ENCODE measurements around the gene SLC39A1. TPM values are rescaled to one million over a fixed set of nuclear protein-coding genes. Genes with fewer than 3 reads are reported as not detected.
A peak's percentile ranks its signal among the peaks of the same experiment; 100 is the strongest.

The SLC39A1 gene
- total RNA-seq, 2 experiments from 2014 or later, result 33.5 to 36.4 TPM

DNA sequence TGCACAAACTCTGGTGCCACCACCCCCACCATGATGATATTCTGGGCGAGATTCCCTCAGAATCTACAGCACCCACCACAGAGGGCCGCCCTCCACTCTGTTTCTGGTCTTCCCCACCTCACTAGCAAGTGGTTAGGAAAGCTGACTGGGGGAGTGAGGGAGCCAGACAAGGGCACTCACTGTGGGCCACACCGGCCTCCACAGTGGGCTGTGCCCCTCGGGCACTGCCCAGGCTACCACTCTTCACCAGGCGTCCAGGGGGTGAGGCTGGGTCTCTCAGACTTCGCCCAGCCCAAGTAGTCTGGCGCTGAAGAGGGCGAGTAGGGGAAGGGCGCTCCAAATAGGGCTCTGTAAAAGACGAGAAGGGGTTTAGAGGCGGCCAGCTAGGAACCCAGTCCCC is 29.4 kb downstream of the SLC39A1 start:
- H3K4me3 Mint-ChIP-seq, result no peak overlapping the region
- no peak for DNase-seq
- peaks cover 6% of the 10 kb centered on the region for H3K4me1 Mint-ChIP-seq
- POLR2A ChIA-PET, result no interaction called here
- no peak overlapping the region for H3K27ac Mint-ChIP-seq
- peaks cover 44% of the 10 kb centered on the region for H3K36me3 Mint-ChIP-seq (ENCODE audit: low read depth)
- no peaks in the 10 kb centered on the region for H3K27me3 Mint-ChIP-seq
- CTCF ChIA-PET, result interaction anchor here (0.6 to 1.9 kb wide), 2 partner anchors 11 to 99 kb away, joined by 4 read pairs; no protein-coding TSS in a partner anchor
- no peaks in the 10 kb centered on the region for H3K9me3 Mint-ChIP-seq

- Mint-ChIP-seq H3K4me3 (no peak overlapping the region), H3K36me3 (ENCODE audit: low read depth) (peaks cover 41% of the 10 kb centered on the region), H3K9me3 (no peaks in the 10 kb centered on the region), H3K4me1 (peaks cover 10% of the 10 kb centered on the region), H3K27ac (no peak overlapping the region), H3K27me3 (no peaks in the 10 kb centered on the region)
- POLR2A ChIA-PET, result no interaction called here
- CTCF ChIA-PET, result interaction anchor here (0.6 to 1.9 kb wide), 2 partner anchors 11 to 98 kb away, joined by 4 read pairs; no protein-coding TSS in a partner anchor
- DNase-seq, result no peak
These were observed 29.9 kb downstream of the SLC39A1 start for GRCh38 chr1:153933430-153933829.

DNA sequence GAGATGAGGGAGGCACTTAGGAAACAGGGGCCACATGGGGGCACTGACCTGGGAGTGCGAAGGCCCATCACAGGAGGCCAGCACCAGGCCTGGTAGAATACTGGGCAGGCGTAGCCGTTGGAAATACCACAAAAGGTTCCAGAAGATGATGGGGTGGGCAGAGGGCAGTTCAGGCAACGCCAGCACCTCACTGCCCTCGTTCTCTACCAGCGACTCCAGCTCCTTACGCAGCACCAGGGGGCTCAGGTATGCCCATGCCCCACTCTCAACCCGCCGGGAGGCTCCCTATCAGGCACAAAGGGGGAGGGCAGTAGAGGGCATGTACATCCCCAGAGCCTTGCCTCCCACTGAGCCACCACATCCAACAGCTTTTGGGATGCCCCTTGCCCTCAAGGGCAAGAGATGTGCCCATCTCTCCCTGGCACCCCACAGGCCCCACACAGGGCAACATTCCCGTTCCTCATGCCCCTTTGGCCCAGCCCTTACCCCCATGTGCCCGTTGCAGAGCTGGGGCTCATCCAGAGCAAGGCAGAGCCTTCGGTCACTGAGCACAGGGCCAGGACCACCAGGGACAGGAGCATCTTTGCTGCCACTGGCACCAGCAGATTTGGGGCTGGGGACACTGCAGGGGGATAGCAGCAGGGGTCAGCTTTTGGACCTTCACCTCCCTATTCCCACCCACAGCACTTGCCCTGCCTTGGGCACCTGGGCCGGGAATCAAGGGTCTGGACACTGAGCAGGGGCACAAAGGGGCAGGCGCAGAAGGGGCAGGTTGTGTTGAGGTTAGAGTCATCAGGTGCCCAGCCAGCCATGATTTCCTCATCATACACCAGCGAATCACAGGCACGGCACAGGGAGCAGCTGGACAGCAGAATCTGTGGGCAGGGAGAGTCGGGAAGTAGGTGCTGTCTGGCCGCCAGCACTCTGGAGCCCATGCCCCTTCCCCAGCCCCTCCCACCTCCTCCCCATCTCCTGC is 30.9 kb downstream of the SLC39A1 start:
- peaks cover 14% of the 10 kb centered on the region for H3K4me1 Mint-ChIP-seq
- H3K27me3 Mint-ChIP-seq, result no peaks in the 10 kb centered on the region
- no peak for DNase-seq
- H3K36me3 Mint-ChIP-seq (ENCODE audit: low read depth), result peaks cover 36% of the 10 kb centered on the region
- H3K27ac Mint-ChIP-seq, result no peak overlapping the region
- no peak overlapping the region for H3K4me3 Mint-ChIP-seq
- ChIA-PET CTCF (interaction anchor here (1.3 kb wide), 1 partner anchor 14 kb away, joined by 3 read pairs; the partner anchor contains the start of gene DENND4B), POLR2A (no interaction called here)
- no peaks in the 10 kb centered on the region for H3K9me3 Mint-ChIP-seq

DNA sequence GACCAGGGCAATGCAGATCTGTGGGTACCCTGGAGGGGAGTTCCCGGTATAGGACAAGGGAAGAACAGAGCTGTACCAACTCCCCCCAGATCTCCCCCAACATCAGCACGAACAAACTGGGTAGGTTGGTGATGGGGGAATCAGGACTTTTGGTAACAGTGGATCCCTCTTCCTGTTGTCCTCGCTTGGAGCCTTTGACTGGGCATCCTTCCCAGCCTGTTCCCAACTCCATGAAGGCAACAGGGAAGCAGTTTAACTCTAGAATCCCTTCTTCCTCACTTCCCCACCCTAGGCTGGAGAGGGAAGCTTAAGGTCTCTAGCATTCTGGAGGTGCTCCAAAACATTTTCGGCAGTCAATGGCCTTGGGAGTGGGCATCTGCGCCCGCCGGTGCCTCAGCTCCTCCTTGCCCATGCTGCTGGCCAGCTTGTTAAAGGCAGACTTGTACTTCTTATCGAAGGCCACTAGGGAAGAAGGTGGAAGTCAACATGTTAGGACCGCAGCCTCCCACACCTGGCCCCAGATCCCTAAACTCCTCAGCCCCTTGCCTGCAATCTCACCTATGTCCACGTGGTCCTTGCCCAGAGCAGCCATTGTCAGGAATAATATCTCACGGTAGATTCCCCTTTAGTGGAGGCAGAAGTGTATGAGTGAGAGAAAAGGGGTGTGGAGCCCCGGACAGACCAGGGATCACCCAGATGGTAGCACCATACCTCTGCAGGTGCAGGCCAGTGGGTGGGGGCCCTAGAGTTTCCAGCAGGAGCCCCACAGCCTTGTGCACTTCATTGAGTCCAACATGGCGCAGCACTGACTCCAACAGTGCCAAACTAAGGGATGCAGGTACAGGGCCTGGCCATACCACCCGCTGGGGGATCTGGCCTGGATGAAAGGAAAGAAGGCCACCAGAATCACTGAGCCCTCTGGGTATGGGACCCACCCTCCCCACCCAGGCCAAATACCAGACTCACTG is 33.1 kb downstream of the SLC39A1 start:
- H3K27me3 Mint-ChIP-seq, result no peaks in the 10 kb centered on the region
- H3K4me1 Mint-ChIP-seq, result peaks cover 13% of the 10 kb centered on the region
- POLR2A ChIA-PET, result no interaction called here
- peaks cover 17% of the 10 kb centered on the region for H3K36me3 Mint-ChIP-seq (ENCODE audit: low read depth)
- H3K9me3 Mint-ChIP-seq, result no peaks in the 10 kb centered on the region
- CTCF ChIA-PET, result interaction anchor here (1.2 to 3.8 kb wide), 3 partner anchors 11 to 26 kb away, joined by 3 to 21 read pairs (median 3); partner anchors contain the start of gene DENND4B
- no peak overlapping the region for H3K4me3 Mint-ChIP-seq
- no peak overlapping the region for H3K27ac Mint-ChIP-seq
- no peak for DNase-seq

DNA sequence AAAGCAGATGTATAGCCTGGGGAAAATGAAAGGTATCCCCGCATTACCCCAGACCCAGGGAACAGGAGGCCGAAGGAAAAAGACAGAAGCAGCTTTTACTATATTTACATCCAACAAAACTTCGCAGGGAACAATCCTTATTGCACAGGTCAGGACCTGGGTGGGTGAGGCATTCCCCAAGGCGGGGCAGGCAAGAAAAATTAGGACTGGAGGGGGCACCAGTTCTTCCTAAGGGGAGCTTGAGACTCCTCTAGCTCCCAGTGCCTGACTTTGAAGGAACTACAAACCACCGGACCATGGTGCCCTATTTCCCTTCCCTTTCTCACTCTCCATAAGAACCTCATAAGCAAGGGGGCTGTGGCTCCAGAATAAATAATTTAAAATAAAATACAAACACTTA is 33.9 kb downstream of the SLC39A1 start:
- H3K36me3 Mint-ChIP-seq (ENCODE audit: low read depth), result peaks cover 15% of the 10 kb centered on the region
- H3K27me3 Mint-ChIP-seq, result no peaks in the 10 kb centered on the region
- H3K27ac Mint-ChIP-seq, result no peak overlapping the region
- peaks cover 14% of the 10 kb centered on the region for H3K4me1 Mint-ChIP-seq
- no peak for DNase-seq
- POLR2A ChIA-PET, result no interaction called here
- H3K9me3 Mint-ChIP-seq, result no peaks in the 10 kb centered on the region
- no peak overlapping the region for H3K4me3 Mint-ChIP-seq
- CTCF ChIA-PET, result interaction anchor here (1.2 to 3.8 kb wide), 3 partner anchors 10 to 27 kb away, joined by 3 to 21 read pairs (median 3); partner anchors contain the start of gene DENND4B

GRCh38 chr1:153928791-153929341 is 34.5 kb downstream of the SLC39A1 start:
- ChIA-PET POLR2A (no interaction called here), CTCF (interaction anchor here (1.3 to 3.8 kb wide), 3 partner anchors 9 to 27 kb away, joined by 3 to 21 read pairs (median 3); partner anchors contain the start of gene DENND4B)
- Mint-ChIP-seq H3K36me3 (ENCODE audit: low read depth) (peaks cover 12% of the 10 kb centered on the region), H3K4me3 (no peak overlapping the region), H3K4me1 (peaks cover 17% of the 10 kb centered on the region), H3K27me3 (no peaks in the 10 kb centered on the region), H3K9me3 (no peaks in the 10 kb centered on the region), H3K27ac (peak overlapping the region; percentile 60)
- no peak for DNase-seq

DNA sequence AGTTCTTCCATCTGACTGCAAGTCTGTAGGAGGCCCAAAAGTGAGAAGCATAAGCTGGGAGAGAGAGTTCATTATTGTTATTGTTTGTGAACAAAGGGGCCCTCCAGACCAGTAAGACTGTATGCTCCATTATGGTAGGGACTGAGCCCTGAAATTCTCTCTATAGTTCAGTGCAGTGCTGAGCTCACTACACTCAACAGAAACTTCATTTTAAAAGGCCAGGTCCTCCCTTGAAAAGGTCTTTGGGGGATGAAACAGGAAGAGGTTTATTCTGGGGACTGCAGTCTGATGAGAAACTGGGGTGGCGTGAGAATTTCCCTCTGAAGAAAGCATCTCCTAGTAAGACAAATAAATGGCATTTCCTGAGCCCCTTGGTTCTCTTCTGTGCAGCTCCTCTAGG is 35.1 kb downstream of the SLC39A1 start:
- Mint-ChIP-seq H3K27ac (peak overlapping the region; percentile 1), H3K9me3 (no peaks in the 10 kb centered on the region), H3K27me3 (no peaks in the 10 kb centered on the region), H3K36me3 (ENCODE audit: low read depth) (peaks cover 12% of the 10 kb centered on the region), H3K4me3 (no peak overlapping the region), H3K4me1 (peaks cover 20% of the 10 kb centered on the region)
- no peak for DNase-seq
- POLR2A ChIA-PET, result no interaction called here
- CTCF ChIA-PET, result interaction anchor here (1.3 to 3.8 kb wide), 2 partner anchors 9 to 17 kb away, joined by 3 to 21 read pairs; partner anchors contain the start of gene DENND4B

DNA sequence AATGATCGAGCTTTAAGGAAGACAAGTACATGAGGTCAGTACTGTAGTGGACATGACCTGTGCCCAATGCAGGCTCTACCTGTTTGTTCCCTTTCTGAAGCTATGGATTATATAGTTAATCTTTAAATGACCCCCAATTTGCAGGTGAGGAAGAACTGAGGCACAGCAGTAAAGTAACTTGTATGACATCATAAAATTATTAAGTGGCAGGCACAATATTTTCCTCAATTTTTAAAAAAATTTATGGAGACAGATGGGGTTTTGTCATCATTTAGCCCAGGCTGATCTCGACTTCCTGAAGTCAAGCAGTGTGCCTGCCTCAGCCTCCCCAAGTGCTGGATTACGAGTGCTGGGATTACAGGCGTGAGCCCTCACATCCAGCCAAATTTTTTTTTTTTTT is 36.9 kb downstream of the SLC39A1 start:
- POLR2A ChIA-PET, result interaction anchor here (0.7 kb wide), 1 partner anchor 100 kb away, joined by 8 read pairs; no protein-coding TSS in a partner anchor

DNA sequence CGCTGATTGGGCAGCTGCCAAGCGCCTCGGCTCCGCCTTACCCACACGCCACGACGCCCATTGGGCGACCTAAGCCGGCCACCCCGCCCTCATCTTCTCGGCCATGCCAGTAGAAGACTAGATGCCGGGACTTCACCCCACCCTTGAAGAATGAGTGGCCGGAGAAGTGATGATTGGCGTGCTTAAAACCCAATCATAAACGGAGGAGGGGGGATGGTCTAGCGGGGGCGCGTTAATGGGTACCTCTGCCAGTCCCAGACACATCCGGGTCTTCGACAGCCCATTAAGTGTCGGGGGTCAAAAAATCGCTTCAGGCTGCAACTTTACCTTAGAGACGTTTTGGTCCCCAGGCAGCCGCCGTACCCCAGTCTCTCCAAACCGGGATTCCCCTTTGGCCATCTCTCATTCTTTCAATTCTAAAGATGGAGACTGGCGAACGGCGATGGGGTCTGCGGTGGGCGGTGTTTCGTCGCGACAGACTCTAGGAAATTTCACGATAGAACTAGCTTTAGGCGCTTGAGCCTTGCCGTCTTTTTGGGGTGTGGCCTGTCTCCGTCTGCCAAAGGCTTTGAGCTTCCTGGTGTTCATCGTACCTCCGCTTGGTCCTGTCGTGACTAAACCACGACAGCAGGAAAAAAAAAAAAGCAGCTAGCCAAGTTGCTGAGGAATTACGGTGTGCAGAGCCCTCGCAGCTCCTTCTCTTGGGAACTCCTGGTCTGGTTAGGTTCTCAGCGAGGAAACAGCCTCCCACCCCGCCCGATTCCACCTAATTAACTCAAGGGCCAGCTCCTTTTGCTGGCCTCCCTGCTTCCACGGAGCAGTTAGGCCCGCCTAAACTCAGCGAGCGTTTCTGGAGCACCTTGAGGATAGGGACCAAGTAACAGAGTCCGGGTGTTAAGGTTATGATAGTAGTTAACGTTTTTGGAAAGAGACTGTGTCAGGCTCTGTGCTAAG is 40.1 kb downstream of the SLC39A1 start, which contains the start of gene GATAD2B:
TSS of gene GATAD2B (minus strand) at position 1 of the 954 bp plus-strand sequence. CDS start 94,625 bp downstream, outside the sequence.
- no peaks in the 10 kb centered on the region for H3K9me3 Mint-ChIP-seq
- ChIA-PET POLR2A (interaction anchor here (0.6 to 0.7 kb wide), 2 partner anchors 22 to 81 kb away, joined by 3 read pairs; no protein-coding TSS in a partner anchor), CTCF (interaction anchor here (0.5 to 3.3 kb wide), 12 partner anchors 10 to 449 kb away, joined by 3 to 20 read pairs (median 3); partner anchors contain the start of gene DENND4B)
- DNase-seq, result peak; percentile 100
- peak within 1 kb of the TSS; percentile 95 for H3K4me3 Mint-ChIP-seq
- peak within 1 kb of the TSS; percentile 95 for H3K27ac Mint-ChIP-seq
- peaks cover 42% of the 10 kb centered on the region for H3K4me1 Mint-ChIP-seq
- no peaks in the 10 kb centered on the region for H3K27me3 Mint-ChIP-seq
- peaks cover 2% of the 10 kb centered on the region for H3K36me3 Mint-ChIP-seq (ENCODE audit: low read depth)

More for the DNA sequence above, 36.9 kb downstream of the SLC39A1 start:
- no peaks in the 10 kb centered on the region for H3K27me3 Mint-ChIP-seq
- H3K4me1 Mint-ChIP-seq, result peaks cover 22% of the 10 kb centered on the region
- CTCF ChIA-PET, result no interaction called here
- H3K27ac Mint-ChIP-seq, result no peak overlapping the region
- no peak for DNase-seq
- peaks cover 6% of the 10 kb centered on the region for H3K36me3 Mint-ChIP-seq (ENCODE audit: low read depth)
- H3K4me3 Mint-ChIP-seq, result no peak overlapping the region
- no peaks in the 10 kb centered on the region for H3K9me3 Mint-ChIP-seq

GRCh38 chr1:153922076-153922971 is 41.0 kb downstream of the SLC39A1 start:
- Mint-ChIP-seq H3K4me3 (peak overlapping the region; percentile 95), H3K27me3 (no peaks in the 10 kb centered on the region), H3K36me3 (ENCODE audit: low read depth) (peaks cover 9% of the 10 kb centered on the region), H3K27ac (peak overlapping the region; percentile 95), H3K9me3 (no peaks in the 10 kb centered on the region), H3K4me1 (peaks cover 47% of the 10 kb centered on the region)
- POLR2A ChIA-PET, result interaction anchor here (0.6 to 1.2 kb wide), 5 partner anchors 23 to 80 kb away, joined by 3 read pairs; partner anchors contain the start of genes JTB and RPS27
- peak; percentile 60 for DNase-seq
- CTCF ChIA-PET, result interaction anchor here (0.6 to 3.3 kb wide), 16 partner anchors 9 to 412 kb away, joined by 3 to 20 read pairs (median 3); partner anchors contain the start of gene DENND4B
